Hematopoietic multipotent progenitor cell treated with erythropoietin and hydrocortisone succinate and interleukin-3 and kit ligand, for 15 days (in vitro differentiated cells): ENCODE results near the gene H6PD.

ENCODE experiments used
- DNase-seq: peaks from one replicate; pipeline ENCODE4 v3.0.0-alpha.2; 2015; ENCODE audit warnings: low spot score

Gene H6PD, protein sequence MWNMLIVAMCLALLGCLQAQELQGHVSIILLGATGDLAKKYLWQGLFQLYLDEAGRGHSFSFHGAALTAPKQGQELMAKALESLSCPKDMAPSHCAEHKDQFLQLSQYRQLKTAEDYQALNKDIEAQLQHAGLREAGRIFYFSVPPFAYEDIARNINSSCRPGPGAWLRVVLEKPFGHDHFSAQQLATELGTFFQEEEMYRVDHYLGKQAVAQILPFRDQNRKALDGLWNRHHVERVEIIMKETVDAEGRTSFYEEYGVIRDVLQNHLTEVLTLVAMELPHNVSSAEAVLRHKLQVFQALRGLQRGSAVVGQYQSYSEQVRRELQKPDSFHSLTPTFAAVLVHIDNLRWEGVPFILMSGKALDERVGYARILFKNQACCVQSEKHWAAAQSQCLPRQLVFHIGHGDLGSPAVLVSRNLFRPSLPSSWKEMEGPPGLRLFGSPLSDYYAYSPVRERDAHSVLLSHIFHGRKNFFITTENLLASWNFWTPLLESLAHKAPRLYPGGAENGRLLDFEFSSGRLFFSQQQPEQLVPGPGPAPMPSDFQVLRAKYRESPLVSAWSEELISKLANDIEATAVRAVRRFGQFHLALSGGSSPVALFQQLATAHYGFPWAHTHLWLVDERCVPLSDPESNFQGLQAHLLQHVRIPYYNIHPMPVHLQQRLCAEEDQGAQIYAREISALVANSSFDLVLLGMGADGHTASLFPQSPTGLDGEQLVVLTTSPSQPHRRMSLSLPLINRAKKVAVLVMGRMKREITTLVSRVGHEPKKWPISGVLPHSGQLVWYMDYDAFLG

DNA sequence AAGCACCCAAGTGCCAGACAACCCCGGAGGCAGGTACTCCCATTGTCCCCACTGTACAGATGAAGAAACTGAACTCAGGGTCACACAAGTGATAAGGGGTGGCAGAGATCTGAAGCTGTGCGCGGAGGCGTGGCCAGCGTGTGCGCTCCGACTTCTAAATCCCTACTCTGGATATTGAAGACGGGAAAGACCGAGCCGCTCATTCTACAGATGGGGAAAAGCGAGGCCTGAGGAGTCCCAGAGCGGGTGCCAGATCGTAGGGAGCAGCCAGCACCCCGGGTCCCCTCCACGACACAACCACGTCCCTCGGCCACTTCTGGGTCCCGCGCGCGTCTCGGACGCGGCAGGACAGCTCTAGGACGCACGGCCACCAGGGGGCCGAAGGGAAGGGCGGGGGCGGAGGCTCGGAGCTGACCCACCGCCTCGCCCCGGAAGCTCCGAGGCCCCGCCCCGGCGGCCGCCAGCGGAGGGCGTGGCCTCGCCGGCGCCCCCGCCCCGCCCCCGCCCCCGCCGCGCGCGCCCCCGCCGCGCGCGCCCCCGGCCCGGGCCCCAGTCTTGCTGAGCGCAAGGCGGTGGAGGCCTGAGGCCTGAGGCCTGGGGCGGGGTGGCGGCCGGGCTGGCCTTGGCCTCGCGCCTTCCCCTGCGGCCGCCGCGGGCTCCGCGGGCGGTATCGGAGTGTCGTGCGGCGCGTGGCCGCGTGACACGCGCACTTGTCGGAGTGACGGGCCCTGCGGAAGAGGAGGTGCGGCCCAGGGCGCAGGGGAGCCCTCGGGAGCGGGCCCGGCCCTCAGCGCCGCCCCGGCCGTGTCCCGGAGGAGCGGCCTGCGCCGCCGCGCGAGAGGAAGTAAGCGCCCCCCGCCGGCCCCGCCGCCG lies at the start of gene H6PD:
H6PD (plus strand) TSS at position 552 of the 873 bp plus-strand sequence. CDS start 10,161 bp downstream, outside the sequence.
- peak; percentile 64 for DNase-seq

DNA sequence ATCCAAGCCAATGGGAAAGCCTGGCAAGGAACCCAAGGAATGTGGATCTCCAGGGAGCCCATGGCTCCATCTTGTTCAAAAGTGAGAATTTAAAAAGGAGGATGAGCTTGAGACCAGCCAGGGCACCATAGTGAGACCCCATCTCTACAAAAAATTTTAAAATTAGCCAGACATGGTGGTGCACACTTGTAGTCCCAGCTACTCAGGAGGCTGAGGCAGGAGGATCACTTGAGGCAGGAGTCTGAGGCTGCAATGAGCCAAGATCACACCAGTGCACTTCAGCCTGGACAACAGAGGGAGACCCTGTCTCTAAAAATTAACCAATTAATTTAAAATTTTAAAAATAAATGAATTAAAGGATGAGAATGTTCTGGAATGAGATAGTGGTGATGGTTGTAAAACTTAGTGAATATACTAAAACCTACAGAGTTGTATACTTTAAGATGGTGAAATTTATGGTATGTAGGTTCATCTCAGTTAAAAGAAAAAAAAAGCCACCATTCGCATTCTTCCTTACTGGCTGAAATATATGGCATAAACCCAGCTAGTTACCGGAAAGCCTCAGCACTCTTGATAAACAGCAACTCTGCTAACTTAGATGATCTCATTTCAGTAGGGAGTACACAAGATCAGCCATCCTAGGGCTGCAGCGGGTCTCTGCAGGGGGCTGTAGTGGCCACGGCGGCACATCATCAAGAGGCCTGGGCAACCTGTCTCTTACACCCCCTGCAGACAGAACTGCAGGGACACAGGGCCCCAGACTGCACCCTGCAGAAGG lies 48.3 kb upstream of the H6PD start:
- no peak for DNase-seq

DNA sequence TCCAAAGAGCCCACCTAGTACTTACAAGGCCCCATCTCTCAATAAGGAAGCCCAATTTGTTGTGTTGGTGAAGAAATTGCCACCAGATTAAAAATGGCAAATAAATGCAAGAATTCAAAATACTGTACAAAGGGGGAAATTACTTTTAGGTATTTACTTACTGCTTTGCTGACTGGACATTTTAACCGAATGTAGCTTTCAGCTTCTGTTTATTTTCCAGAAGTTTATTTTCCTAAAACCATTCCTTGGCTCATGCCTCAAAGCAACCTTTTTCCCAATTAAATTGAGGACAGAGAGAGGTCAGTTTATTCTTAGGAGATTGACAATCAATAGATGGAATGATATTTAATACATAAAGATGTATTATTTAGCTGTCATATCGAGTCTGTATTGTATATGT lies 47.6 kb upstream of the H6PD start:
- DNase-seq, result no peak

DNA sequence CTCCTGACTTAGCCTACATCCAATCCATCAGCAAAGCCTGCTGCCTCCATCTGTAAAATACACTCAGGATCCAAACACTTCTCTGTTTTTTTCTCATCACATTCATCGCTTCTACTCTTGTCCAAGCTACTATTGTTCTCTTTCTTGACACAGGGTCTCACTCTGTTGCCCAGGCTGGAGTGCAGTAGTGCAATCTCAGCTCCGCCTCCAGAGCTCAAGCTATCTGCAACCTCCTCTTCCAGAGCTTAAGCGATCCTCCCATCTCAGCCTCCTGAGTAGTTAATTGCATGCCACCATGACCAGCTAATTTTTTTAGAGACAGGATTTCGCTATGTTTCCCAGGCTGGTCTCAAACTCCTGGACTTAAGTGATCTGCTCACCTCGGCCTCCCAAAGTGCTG lies 44.3 kb upstream of the H6PD start:
- no peak for DNase-seq

DNA sequence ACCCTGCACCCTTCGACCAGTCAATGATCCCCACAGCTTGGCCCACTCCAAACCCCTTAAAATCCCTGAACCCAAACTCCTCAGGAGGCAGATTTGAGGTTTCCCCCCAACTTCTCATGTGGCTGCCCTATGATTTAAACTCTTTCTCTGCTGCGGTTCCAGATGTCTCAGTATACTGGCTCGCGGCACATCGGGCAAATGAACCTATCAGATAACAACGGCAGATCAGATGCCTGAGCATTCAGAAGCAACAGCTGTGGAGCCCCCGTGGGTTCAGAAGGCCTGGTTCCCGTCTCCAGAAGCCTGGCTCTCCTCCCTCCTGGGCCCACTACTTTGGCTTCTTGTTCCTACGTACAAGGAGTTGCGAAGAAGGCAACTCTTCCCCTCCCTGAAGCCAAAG lies 43.3 kb upstream of the H6PD start:
- no peak for DNase-seq

DNA sequence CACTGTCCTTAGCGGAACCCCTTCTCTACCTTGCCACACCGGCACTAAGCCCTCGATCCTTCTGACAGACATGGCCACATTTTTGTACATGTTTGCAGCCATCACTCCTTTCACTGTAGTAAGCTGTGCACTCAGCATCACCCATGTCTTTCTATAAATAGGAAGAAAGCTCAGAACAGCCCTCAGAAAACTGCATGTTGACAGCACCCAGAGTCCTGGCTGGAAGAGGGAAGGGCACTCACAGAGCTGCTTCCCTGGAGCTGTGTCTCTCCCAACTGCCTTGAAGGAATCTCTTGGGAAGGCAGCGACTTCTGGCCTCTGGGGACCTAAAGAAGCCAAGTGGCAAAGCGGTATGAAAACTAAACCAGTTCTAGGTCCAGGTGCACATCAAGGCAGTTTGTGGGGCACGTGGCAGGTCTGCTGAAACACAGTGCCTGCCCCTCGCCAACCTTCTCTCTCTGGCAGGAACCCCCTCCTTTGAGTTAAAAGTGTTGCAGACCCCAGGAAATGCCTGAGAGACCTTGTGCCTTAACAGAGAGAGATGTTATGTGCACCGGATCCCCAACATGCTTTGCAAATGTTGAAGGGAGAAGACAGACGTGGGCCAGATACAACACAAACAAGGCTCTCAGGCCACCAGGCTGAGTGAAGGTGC lies 41.9 kb upstream of the H6PD start:
- DNase-seq, result no peak

DNA sequence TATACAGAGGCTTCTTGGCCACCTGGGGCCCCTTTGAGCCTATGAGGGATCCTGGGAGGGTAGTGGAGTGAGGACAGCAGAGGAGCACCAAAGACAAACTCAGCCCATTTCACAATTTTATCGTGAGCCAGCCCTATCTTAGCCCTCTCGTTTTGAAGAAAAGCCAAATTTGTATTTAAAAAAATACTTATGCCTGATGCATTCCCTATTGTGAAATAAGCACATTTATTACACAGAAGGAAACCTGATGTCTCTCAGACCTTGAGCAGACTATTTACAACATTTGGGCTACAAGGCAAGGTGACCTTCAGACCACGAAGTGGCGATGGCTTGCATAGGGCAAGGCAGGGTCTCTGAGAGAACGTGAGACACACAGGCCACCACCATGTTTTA lies 41.3 kb upstream of the H6PD start:
- DNase-seq, result no peak

DNA sequence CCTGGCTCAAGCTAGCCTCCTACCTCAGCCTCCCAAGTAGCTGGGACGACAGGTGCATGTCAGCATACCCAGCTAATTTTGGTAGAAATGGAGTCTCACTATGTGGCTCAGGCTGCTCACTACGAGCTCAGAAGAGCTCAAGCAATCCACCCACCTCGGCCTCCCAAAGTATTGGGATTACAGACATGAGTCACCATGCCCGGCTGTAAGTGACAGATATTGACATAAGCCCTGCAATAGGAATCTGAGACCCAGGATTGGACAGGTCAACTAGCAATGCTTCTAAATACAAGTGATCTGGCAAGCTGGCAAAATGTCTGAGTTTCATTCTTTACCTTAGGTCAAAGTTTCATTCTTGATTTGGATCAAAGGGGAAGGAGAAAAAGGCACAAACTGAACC lies 40.5 kb upstream of the H6PD start:
- DNase-seq, result no peak

DNA sequence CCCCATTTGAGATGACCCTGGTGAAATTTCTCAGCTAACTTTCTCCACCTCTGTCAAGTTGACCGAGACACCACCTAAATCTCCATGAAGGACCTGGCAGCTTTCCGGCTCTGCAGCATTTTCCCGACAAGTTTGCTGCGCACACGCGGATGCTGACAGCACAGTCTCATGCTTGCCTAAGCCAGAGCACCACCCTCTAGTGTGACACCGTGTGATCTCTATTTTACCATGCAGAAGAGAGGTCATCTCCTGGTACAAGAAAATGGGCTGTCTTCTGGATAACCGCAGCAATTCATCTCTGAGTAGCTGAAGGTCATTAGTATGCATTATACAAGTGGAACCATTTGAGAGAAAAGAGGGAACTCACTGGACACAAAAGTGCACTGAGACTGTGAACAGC lies 38.9 kb upstream of the H6PD start:
- no peak for DNase-seq

DNA sequence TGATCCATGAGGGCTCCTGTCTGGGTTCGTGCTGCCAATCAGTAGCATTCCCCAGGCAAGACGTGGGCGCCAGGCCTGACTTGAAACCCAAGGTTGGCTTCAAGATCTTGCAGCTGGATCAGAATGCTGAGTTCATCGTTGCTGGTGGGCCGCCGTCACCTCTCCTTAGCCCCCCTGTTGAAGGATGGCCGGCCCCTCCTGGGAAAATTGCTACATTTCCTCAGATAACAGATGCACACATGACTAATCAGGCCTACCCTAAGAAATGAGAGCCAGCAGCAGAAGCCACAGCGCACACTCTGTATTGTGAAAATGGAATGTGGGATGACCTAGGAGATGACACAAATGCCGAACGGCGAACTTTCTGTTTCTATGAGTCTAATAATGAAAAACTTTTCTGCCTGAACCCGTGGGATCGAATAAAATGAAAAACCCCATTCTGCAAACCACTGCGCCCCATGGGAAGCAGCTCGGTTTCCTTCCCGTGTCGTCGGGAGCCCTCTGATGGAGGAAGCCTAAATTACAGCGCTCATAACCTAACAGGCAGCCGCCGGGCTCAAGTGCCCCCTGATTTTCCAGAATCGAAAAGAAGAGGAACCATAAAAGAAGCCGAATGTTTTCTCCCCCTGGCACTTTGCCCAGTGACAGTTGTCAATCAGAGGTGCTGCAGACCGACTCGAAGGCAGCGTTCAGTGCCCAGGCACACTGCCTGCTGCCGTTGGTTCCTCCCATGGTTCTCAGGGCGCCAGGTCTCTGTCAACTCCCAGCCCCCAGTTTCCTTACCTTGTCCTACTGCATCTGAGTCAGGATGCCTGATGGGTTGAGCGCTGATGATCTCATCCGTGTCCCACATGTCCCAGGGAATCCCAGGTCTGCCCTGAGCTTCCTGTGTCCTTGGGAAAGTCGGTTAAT lies 38.2 kb upstream of the H6PD start:
- peak; percentile 22 for DNase-seq

DNA sequence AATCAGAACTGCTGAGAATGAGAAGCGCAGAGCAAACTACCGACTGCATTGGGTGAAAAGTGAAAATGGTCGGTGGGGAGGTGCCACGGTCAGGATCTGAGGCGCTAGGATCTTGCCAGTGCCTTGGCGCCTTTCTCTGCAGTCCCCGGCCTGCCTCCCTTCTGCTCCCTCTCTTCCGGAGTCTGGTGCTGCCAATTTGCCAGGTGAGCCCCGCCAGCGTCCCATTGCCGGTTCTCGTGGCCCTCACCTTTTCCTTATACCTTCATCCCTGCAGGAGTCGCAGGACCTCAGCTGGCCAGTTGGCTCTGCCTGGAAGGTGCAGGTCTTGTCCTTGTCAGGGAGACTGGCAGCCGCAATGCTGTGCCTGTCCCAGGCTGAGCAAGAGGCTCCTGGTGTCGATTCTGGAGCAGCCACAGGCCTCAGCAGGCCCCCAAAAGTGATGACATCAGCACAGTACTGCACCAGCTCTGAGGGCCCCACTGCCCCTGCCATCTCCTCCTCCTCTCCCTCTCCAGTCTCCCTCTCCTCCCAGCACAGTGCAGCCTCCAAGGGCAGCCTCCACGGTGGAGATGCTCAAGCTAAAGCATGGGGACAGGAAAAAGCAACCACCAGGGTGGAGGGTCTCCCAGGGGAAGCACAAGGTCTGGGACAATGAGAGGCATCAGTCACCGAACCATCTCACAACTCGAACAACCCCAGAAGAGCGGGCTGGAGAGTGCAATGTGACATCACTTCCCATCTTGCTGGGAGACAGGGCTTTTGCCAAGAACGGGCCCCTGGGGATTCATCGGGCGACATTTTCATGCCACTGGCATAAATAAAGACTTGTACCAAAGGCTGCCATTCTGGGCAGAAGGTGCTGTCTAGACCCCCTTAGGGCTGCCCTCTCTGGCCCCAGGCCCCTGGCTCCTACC lies 37.1 kb upstream of the H6PD start:
- DNase-seq, result no peak

DNA sequence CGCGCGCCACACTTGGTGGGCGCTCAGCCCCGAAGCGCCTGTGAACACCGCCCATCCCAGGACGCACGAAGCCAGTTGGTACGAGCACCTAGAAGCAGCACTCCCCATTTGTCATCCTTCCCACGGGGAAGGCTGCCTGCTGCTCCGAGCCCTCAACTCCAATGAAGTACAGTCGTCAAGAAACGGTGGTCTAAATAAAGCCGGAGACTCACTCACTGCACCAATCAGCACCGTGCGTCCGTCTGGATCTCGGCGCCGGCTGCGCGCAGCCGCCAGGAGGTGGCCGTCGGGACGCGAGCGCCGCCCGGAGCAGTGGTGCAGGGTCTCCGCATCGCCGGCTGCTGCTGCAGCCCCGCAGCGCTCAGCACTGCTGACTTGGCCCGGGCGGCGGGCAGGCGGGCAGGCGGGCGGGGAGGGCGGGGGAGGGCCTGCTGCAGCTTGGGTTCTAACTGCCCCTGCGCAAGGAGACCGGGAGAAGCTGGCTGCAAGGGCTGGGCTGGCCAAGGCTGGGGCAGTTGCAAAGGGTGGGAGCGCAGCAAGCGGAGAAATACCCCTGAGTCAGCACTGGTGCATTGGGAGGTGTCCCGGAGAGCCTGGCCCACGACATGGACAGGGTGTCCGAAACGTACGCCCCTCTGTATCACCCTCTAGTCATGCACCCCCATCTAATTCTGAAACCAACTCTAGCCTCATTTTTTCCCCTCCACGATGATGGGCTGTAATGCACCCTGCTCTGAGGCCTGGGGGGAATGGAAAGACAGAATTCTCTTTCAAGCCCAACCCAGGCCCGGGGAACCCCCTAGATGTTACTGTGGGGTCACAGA lies 35.8 kb upstream of the H6PD start:
- no peak for DNase-seq

DNA sequence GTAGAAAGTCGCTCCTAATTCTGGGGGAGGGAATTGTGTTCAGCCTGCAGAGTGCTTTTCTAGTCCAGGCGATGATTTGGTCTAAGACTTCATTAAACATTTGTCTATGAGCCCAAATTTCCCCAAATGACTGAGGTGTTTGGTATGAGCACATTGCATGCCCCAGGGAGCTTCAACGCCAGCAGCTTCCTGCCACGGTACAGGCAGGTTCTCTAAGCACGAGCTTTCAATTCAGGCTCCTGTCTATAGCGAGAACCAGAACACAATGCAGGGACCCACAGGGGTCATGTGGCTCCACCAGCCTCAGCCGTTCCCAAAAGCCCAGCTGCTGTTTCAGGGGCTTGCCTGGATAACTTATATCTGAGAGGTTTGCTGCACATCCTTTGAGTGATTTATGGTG lies 34.1 kb upstream of the H6PD start:
- no peak for DNase-seq

DNA sequence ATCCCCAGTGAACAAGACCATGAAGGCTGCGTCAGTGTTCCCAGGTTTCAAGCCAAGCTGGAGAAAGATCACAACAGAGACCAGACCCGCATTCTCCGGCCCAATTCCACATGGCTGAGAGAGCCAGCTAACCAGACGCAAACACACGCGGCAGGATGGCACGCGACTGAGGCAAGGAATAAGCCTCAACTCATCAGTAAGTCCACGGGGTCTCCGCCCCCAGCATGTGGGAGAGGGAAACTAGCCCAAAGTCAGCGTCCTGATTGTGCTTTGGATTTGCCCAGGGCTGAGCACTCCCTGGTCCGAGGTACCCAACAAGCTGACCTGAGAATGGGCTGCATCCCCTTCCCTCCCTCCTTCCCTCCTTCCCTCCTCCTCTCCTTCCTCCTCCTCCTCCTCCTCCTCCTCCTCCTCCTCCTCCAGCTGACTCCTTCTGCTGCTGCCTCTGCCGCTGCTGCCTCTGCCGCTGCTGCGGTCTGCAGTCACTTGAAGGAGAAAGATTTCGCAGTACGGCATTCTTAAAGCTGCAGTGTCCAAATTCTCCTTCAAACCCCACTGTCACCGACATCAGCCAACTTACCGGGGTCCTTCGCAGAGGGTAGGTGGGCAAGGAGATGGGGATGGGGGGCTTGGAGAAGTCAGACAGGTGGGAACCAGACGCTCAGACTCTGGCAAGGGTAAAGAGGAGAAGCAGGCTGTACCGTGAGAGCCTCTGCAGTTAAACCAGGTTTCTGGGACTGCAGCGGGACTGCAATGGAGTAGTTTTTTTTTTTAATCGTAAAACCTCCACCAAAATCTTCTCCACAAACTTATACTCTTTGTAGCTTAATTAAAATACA lies 33.0 kb upstream of the H6PD start:
- no peak for DNase-seq

DNA sequence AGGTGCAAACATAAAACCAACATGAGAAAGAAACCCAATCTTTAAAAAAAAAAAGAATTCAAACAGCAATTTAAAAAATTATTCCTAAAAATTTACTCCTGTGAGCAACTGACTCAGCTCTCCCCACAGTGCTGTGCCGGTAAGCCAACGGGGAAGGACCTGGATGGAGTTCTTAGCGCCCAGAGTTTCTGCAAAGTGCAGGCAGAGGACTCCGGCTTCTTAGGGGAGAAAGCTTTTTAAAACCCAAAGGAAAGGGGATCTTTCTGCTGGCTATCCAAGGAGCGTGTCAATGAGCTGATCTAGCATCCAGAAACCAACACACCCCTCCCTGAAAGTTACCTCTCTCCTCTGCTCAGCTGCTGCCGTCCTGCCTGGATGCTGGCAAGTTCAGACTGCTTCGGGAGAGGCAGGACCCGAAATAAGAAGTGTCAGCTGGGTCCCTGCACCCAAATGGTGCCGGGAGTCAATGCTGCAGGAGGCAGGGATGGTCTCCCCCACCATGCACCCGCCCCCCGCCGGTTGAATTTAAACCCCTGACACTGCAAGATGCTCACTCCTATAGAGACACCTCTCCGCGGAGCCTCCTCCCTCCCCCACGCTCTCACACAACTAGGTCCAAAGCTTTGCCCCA lies 32.2 kb upstream of the H6PD start:
- no peak for DNase-seq

DNA sequence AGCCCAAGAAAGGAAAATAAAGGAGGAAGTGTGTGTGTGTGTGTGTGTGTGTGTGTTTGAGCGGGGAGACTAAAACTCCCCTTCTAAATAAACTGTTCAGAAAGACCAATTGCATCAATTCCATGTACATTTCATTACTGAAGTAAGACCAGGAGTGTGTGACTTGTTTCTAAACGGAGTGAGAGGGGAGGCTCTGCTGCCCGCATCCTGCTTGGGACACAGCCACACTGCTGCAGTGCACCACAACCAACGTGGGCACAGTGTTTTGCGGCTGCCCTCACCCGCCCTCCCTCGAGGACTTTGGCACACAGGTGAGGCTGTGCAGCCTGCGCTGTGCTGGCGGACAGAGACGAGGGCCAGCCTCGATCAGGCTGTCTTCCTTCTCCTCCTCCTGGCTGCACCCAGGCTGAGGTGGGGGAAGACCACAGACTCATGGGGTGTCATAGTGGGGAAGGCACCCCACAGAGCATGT lies 31.0 kb upstream of the H6PD start:
- DNase-seq, result no peak
